ENCODE measurements around the gene NCKAP5.

NCKAP5 gene

GRCh38 chr2:133315280-133315679, 253.0 kb downstream of the NCKAP5 start:
- no peak for DNase-seq

DNA sequence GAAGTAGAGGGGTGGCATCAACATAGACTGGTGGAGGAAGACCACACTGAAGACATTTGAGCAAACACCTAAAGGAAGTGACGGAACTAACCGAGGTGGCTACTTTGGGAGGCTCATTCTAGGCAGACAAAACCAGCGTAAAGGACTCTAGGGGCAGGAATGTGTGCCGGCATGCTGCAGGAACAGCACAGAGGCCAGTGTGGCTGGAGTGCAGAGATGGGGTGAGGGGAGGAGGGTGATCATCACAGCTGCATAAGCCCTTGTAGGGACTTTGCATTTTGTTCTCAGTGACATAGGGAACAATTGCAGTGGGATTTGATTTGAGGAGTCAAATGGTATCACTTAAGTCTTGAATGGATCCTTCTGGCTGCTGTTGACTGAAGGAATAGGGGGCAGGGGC, 253.5 kb downstream of the NCKAP5 start:
- DNase-seq = no peak

DNA sequence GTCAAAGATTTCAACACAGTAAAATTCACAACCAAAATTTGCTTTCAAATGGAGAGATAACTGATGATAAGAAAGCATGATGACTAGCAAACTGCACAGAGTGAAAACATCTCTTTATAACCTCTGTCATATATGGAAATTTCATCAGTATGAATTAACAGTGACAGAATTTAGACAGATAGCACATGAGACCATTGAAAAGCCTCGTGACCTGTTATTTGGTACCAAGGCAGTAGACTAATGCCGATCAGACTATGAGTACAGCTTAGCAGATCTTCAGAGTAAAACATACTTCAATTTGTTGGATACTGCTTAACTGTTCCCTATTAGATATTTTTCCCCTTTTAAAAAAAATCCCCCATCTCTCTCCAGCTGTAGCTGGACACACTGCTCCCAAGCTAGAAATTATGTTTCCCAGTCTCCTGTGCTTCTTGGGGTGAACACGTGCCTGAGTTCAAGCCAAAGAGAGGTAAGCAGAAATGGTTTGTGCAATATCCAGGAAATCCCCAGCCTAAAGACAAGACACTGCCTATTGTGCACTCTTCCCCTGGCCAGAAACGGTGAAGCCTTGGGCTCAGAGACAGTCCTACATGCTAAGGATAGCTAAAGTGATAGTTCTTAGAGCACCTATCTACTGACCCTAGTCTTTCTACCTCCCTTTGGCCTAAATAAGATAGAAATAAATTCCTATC, 256.1 kb downstream of the NCKAP5 start:
- no peak for DNase-seq

DNA sequence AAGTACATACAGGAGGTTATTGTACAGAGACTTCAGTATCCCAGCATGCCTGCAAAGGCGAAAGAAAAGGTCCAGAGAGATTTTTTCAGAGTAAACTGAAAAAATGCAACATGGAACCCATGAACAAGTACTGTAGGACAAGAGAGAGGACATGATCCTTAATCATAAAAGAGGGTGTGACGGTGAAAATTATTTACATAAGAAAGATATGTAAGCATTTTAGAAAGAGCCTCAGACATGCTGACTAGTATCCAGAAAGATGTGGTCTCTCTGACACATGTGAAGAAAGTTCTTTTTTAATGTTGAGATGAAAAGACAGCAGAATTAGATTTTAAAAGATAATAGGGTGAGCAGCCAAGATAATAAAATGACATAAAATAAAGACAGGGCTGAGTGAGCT, 262.0 kb downstream of the NCKAP5 start:
- no peak for DNase-seq

DNA sequence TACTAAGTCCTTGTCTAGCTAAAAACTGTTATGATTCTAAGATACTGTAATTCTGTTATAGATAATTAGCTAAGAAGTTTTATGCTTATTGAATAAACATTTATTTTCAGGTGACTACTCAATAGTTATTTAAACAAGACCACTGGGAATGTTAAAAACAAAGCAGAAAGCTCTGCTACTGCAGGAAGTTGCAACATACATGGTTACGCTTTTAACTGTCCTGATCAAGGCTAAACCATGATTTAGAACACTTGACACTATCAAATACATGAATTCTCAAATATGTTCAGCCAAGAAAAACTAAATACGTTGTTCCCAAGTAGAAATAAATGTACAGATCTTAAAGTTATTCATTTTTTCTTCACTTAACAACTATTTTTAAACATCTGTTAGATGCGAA, 263.9 kb downstream of the NCKAP5 start:
- DNase-seq = no peak

DNA sequence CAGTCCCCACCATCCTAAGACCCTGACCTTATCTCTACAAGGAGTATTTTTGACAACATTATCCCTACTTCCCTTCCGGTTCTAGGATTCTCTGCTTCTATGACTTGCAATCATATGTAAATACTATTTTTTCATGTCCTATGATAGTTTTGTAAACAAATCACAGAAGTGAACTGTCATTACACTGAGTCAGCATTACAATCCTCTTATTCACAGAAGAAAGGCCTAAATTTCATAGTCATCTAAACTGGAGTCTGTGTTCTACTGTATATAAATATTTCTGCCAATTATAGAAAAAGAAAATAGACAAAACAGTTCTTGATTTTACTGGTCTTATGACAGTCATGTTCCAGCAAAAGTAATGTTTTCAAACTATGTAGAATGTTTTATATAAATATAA, 265.1 kb downstream of the NCKAP5 start:
- no peak for DNase-seq

- no peak for DNase-seq
These were observed 271.9 kb downstream of the NCKAP5 start for GRCh38 chr2:133296401-133296800.

GRCh38 chr2:133293544-133294353, 274.5 kb downstream of the NCKAP5 start:
- DNase-seq = peak; percentile 89

DNA sequence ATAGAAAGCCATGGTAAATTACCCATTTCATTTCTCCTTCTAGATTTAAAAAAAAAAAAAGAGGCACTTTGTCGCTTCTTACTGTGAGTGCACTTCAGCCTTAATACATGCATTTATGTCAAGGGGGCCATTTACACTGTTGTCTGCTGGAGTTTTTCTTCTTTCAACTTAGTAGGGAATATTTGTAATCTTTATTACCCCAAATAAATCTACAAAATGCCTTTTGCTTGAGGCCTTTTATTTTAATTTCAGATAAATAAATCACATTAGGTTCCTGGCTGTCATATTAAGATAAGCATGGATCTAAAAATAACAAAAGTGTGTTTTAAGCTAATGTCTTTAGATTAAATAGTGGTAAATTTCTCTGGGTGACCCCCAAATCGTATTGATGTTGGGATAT, 276.0 kb downstream of the NCKAP5 start:
- DNase-seq = peak; percentile 79

DNA sequence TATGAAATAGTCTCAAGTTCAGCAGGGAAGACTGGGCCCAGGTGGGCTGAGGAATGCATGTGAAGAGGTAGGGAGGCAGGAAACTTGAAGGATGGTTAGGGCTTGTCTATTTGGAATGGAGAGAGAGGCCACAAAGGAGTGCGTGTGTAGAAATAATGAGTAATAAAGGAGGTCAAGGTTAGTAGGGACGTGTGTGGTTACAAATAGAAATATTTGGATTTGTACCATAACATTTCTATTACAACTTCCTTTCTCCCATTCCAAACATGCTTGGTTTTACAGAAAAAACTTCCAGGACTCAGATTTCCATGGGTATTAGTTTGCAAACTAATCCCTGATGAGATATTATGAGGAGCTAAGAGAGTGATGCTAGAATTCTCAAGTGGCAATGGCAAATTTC, 280.6 kb downstream of the NCKAP5 start:
- DNase-seq = no peak

- no peak for DNase-seq
These were observed 281.8 kb downstream of the NCKAP5 start for GRCh38 chr2:133286326-133286922.

GRCh38 chr2:133273031-133273430, 295.2 kb downstream of the NCKAP5 start:
- no peak for DNase-seq

- no peak for DNase-seq
These were observed 297.2 kb downstream of the NCKAP5 start for GRCh38 chr2:133271105-133271504.

GRCh38 chr2:133270550-133270949, 297.7 kb downstream of the NCKAP5 start:
- DNase-seq = no peak

GRCh38 chr2:133266926-133267590, 301.2 kb downstream of the NCKAP5 start:
- DNase-seq = peak; percentile 36

- peak; percentile 41 for DNase-seq
These were observed 302.0 kb downstream of the NCKAP5 start for GRCh38 chr2:133266041-133266925.

- DNase-seq = peak; percentile 61
These were observed 302.8 kb downstream of the NCKAP5 start for GRCh38 chr2:133265432-133265949.

DNA sequence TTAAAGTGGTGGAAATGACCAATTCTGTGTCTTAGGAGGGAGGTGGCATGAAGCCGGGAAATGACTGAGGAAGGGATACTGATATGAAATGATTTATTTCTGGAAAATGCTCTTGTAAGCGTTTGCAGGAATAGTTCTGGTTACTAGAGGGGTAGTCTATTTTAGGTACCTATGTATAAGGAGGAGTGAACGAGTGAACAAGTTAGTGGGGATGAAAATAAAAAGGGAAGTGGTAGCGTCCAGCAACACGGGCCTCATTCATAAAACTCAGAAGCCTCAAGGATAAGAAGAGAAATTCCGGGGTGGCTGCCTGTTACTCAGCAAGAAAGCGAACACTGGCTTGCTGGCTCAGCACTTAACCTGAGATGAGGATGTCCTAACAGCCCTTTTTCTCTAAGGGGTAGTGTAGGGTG, 303.3 kb downstream of the NCKAP5 start:
- no peak for DNase-seq

GRCh38 chr2:133262893-133263292, 305.4 kb downstream of the NCKAP5 start:
- DNase-seq = no peak

- DNase-seq = no peak
These were observed 312.9 kb downstream of the NCKAP5 start for GRCh38 chr2:133255360-133255759.

DNA sequence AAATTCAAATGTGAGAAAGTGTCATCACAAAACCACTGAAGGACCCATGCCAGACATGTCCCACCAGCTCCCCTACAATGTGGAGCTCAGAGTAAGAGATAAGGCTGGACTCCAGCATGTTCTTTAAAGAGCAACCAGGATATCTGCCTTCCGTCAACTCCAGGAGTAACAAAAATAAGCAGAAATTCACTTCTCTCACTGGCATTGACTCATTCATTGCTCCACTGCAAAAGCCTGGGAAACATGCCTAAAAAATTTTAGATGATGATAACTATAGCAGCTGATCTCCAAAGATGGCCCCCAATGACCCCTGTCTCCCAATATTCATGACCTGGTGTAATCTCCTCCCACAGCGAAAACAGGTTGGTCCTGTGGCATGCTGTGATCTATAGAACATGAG, 314.5 kb downstream of the NCKAP5 start:
- no peak for DNase-seq

GRCh38 chr2:133252780-133253355, 315.4 kb downstream of the NCKAP5 start:
- DNase-seq = no peak
